OCI-LY7 (cell line): ENCODE results near the gene ACVR1B. TPM values are rescaled to one million over a fixed set of nuclear protein-coding genes. Genes with fewer than 3 reads are reported as not detected.

Source experiments
- BruUV-seq: library from RNA; stranded (reverse); fragments of 400-500 nt; replicated peaks from 2 replicates; lab custom pipeline; 2021; lab: Mats Ljungman, UMichigan
- CTCF ChIA-PET: fragments of 300-600 bp; sonication (Branson Sonifier 250); formaldehyde crosslinking; loops from one replicate; lab custom pipeline; 2022; ENCODE audit warnings: antibody characterized with exemption; ENCODE audit not compliant: unreplicated experiment; lab: Charles Lee
- POLR2A ChIA-PET: fragments of 300-600 bp; sonication (Branson Sonifier 250); formaldehyde crosslinking; loops from one replicate; lab custom pipeline; 2022; ENCODE audit warnings: antibody characterized with exemption; lab: Charles Lee
- DNase-seq: peaks from one replicate; pipeline ENCODE4 v3.0.0-alpha.2; 2015; ENCODE audit warnings: low spot score
- H2AFZ ChIP-seq: fragments of 200-600 bp; sonication (generic), shearing (Covaris generic); 2 replicates; pipeline ENCODE4 v1.6.1; 2014; ENCODE audit warnings: mild to moderate bottlenecking, antibody characterized with exemption, low read length, moderate library complexity
- H3K27ac ChIP-seq: fragments of 200-600 bp; sonication (generic); 2 replicates; pipeline ENCODE4 v1.5.1; 2014; ENCODE audit warnings: mixed run types, low read depth, mild to moderate bottlenecking, moderate library complexity, low read length, inconsistent platforms; ENCODE audit not compliant: poor library complexity, severe bottlenecking
- H3K36me3 ChIP-seq: fragments of 200-600 bp; sonication (generic); 2 replicates; pipeline ENCODE4 v1.6.1; 2014; ENCODE audit warnings: mild to moderate bottlenecking, antibody characterized with exemption, low read length, moderate library complexity, mixed read lengths; ENCODE audit not compliant: insufficient read depth
- H3K4me1 ChIP-seq: fragments of 200-600 bp; sonication (generic); 2 replicates; pipeline ENCODE4 v1.5.1; 2014; ENCODE audit warnings: mild to moderate bottlenecking, low read length; ENCODE audit not compliant: insufficient read depth, poor library complexity, severe bottlenecking
- H3K4me2 ChIP-seq: fragments of 200-600 bp; sonication (generic); 2 replicates; pipeline ENCODE4 v1.6.1; 2014; ENCODE audit warnings: mild to moderate bottlenecking, low read length
- H3K4me3 ChIP-seq: fragments of 200-600 bp; sonication (generic); 2 replicates; pipeline ENCODE4 v1.5.1; 2014; ENCODE audit warnings: mild to moderate bottlenecking, low read depth, low read length; ENCODE audit not compliant: poor library complexity, severe bottlenecking
- H3K79me2 ChIP-seq: fragments of 200-600 bp; sonication (generic); 2 replicates; pipeline ENCODE4 v1.6.1; 2016; ENCODE audit warnings: low read depth, mild to moderate bottlenecking, low read length, moderate library complexity, mixed read lengths; ENCODE audit not compliant: insufficient read depth
- H3K9me2 ChIP-seq: fragments of 200-600 bp; sonication (generic); 2 replicates; pipeline ENCODE4 v1.6.1; 2016; ENCODE audit warnings: mild to moderate bottlenecking, low read length, mixed read lengths; ENCODE audit not compliant: insufficient read depth
- H3K9me3 ChIP-seq: fragments of 200-600 bp; sonication (generic); 2 replicates; pipeline ENCODE4 v1.6.1; 2014; ENCODE audit warnings: mild to moderate bottlenecking, mixed run types, low read length, mixed read lengths
- H4K20me1 ChIP-seq: fragments of 200-600 bp; sonication (generic); 2 replicates; pipeline ENCODE4 v1.6.1; 2014; ENCODE audit warnings: mild to moderate bottlenecking, antibody characterized with exemption, low read length, moderate library complexity, mixed read lengths; ENCODE audit not compliant: insufficient read depth
- EZH2phosphoT487 ChIP-seq: fragments of 200-600 bp; sonication (generic); IDR thresholded peaks from 2 replicates; pipeline ENCODE4 v1.6.1; 2018; ENCODE audit warnings: low read depth, borderline replicate concordance, mild to moderate bottlenecking, mixed run types, antibody characterized with exemption, low read length, moderate library complexity, mixed read lengths
- intact Hi-C: fragments of 100-400 bp; cut with micrococcal nuclease; formaldehyde crosslinking; loops from one replicate; pipeline ENCODE4 v1.10.0; 2022; ENCODE audit not compliant: unreplicated experiment
- total RNA-seq, 2 experiments: library from RNA; depleted of rRNA in 1 of 2; stranded (reverse); fragments of >200 nt in 1 of 2; shearing (Covaris generic) in 1 of 2; gene quantifications; 2 replicates each; pipeline ENCODE4 v1.2.3, GENCODE V29; 2014 to 2022
- TF ChIP-seq, protein P1 (sequence below): fragments of 200-600 bp; sonication (generic); conservative IDR thresholded peaks from 2 replicates; pipeline ENCODE4 v1.5.1; 2014; ENCODE audit warnings: mild to moderate bottlenecking, antibody characterized with exemption, low read length, moderate library complexity, mixed read lengths

The ACVR1B gene
- total RNA-seq, 2 experiments from 2014 or later = 4.1 to 6.8 TPM

- ChIA-PET POLR2A (no interaction called here), CTCF (no interaction called here)
- H3K36me3 ChIP-seq = peaks cover 6% of the 10 kb centered on the region; the same call in 1 of the 2 replicates
- no peaks in the 10 kb centered on the region for H3K9me3 ChIP-seq
- H3K4me1 ChIP-seq = peaks cover 4% of the 10 kb centered on the region
- no peak for DNase-seq
- no peaks in the 10 kb centered on the region for H3K9me2 ChIP-seq
- BruUV-seq = no TSS peak
- intact Hi-C loops = no loop called here
- H3K4me2 ChIP-seq = no peak overlapping the region
- H4K20me1 ChIP-seq = no peaks in the 10 kb centered on the region
- TF ChIP-seq, protein P1, sequence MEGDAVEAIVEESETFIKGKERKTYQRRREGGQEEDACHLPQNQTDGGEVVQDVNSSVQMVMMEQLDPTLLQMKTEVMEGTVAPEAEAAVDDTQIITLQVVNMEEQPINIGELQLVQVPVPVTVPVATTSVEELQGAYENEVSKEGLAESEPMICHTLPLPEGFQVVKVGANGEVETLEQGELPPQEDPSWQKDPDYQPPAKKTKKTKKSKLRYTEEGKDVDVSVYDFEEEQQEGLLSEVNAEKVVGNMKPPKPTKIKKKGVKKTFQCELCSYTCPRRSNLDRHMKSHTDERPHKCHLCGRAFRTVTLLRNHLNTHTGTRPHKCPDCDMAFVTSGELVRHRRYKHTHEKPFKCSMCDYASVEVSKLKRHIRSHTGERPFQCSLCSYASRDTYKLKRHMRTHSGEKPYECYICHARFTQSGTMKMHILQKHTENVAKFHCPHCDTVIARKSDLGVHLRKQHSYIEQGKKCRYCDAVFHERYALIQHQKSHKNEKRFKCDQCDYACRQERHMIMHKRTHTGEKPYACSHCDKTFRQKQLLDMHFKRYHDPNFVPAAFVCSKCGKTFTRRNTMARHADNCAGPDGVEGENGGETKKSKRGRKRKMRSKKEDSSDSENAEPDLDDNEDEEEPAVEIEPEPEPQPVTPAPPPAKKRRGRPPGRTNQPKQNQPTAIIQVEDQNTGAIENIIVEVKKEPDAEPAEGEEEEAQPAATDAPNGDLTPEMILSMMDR = no peak
- no peak for TF ChIP-seq EZH2phosphoT487
- H3K4me3 ChIP-seq = no peak overlapping the region
- no peaks in the 10 kb centered on the region for H3K79me2 ChIP-seq
- no peak overlapping the region for H2AFZ ChIP-seq
- no peak overlapping the region for H3K27ac ChIP-seq
Observed at GRCh38 chr12:51997136-51997535, 45.6 kb downstream of the ACVR1B start.

DNA sequence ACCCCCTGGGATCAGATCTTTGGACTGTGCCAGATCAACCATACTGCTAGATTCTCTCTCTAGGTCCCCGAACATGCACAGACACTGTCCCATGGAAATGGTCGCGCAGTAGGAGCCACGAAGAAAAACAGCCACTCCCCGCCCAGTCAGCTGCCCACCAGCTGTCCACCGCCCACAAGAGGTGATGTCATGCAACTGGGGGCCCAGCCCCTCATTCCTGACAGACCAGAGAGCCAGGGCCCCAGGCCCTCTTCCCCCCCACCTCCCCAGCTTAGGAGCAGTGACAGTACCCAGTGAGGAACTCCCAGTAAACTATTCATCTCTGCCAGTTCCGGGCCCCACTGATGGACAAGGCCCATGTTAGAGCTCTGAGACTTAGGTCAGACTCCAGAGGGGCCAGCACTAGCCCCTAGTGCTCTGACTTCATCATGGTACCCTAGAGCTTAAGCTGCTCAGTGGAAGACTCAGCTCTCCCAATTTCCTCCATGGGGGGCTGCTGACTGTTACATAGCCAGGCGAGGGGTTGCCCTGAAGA is 51.6 kb downstream of the ACVR1B start:
- CTCF ChIA-PET = interaction anchor here (0.6 to 1.3 kb wide), 3 partner anchors 18 to 43 kb away, joined by 3 to 5 read pairs (median 3); no protein-coding TSS in a partner anchor
- DNase-seq = no peak
- no peak overlapping the region for H3K4me3 ChIP-seq
- POLR2A ChIA-PET = interaction anchor here (0.6 to 1.3 kb wide), 3 partner anchors 10 to 22 kb away, joined by 3 to 4 read pairs (median 4); no protein-coding TSS in a partner anchor
- H3K27ac ChIP-seq = no peak overlapping the region
- H3K9me2 ChIP-seq = no peaks in the 10 kb centered on the region
- no TSS peak for BruUV-seq
- intact Hi-C loops = no loop called here
- no peaks in the 10 kb centered on the region for H3K79me2 ChIP-seq
- no peaks in the 10 kb centered on the region for H3K9me3 ChIP-seq
- H2AFZ ChIP-seq = no peak overlapping the region
- no peaks in the 10 kb centered on the region for H3K36me3 ChIP-seq
- peaks cover 25% of the 10 kb centered on the region for H3K4me1 ChIP-seq
- H4K20me1 ChIP-seq = no peaks in the 10 kb centered on the region
- no peak overlapping the region for H3K4me2 ChIP-seq
- no peak for TF ChIP-seq EZH2phosphoT487
- TF ChIP-seq, protein P1 = no peak

DNA sequence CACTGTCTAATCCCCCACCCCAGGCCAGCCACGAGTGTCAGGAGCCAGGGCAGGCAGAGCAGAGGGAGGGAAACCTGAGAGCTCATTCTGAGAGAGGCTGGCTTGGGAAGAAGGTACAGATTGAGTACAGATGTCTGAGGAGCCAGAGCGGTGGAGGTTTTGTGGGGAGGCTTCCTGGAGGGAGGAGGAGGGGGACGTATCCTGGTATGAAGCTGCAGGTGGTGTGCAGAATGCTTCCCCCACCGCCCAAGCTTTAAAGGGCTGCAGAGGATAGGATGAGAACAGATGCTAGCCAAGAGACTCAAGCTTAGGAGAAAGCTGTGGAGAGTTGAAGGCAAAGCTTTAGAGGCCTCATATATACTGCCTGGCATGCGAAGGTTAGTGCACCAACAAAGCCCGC is 52.1 kb downstream of the ACVR1B start:
- POLR2A ChIA-PET = interaction anchor here (0.6 to 1.3 kb wide), 3 partner anchors 10 to 21 kb away, joined by 3 to 4 read pairs (median 4); no protein-coding TSS in a partner anchor
- Histone ChIP-seq H3K79me2 (no peaks in the 10 kb centered on the region), H3K4me3 (no peak overlapping the region), H3K9me2 (no peaks in the 10 kb centered on the region), H4K20me1 (no peaks in the 10 kb centered on the region), H3K4me2 (no peak overlapping the region), H3K9me3 (no peaks in the 10 kb centered on the region), H3K36me3 (no peaks in the 10 kb centered on the region), H2AFZ (no peak overlapping the region), H3K27ac (no peak overlapping the region), H3K4me1 (peaks cover 25% of the 10 kb centered on the region)
- intact Hi-C loops = no loop called here
- no peak for DNase-seq
- TF ChIP-seq, protein P1 = no peak
- no peak for TF ChIP-seq EZH2phosphoT487
- no TSS peak for BruUV-seq
- CTCF ChIA-PET = interaction anchor here (0.6 to 1.3 kb wide), 3 partner anchors 17 to 42 kb away, joined by 3 to 5 read pairs (median 3); no protein-coding TSS in a partner anchor
